Measurements from ENCODE around the gene FBLL1.
"Not testable (repeated sequence)": the region's sequence is repeated elsewhere in the genome, so short reads cannot be mapped to it uniquely, and the experiment has no call there.

FBLL1 gene

GRCh38 chr5:168530621-168531150 is 1.6 kb downstream of the FBLL1 start:
- Histone ChIP-seq H3K9me3 (ENCODE audit: control insufficient read depth, low read length) (no peaks in the 10 kb centered on the region), H3K27me3 (ENCODE audit: control insufficient read depth, insufficient read depth, low read length) (no peaks in the 10 kb centered on the region), H3K9ac (no peak overlapping the region), H3K4me2 (ENCODE audit: low read length) (no peak overlapping the region), H2AFZ (no peak overlapping the region), H3K4me1 (peaks cover 3% of the 10 kb centered on the region), H3K4me3 (ENCODE audit: low read depth, low read length) (no peak overlapping the region), H3K79me2 (no peaks in the 10 kb centered on the region), H3K36me3 (ENCODE audit: control insufficient read depth, insufficient read depth, low read length) (no peaks in the 10 kb centered on the region), H3K27ac (no peak overlapping the region)
- TF ChIP-seq CTCF (IDR thresholded peaks at IDR 0.05), result no peak

GRCh38 chr5:168531191-168531590 is 2.1 kb downstream of the FBLL1 start:
- no peaks in the 10 kb centered on the region for H3K36me3 ChIP-seq (ENCODE audit: control insufficient read depth, insufficient read depth, low read length)
- H3K4me3 ChIP-seq (ENCODE audit: low read depth, low read length), result no peak overlapping the region
- H3K4me2 ChIP-seq (ENCODE audit: low read length), result no peak overlapping the region
- no peak overlapping the region for H3K27ac ChIP-seq
- H3K9ac ChIP-seq, result no peak overlapping the region
- no peaks in the 10 kb centered on the region for H3K27me3 ChIP-seq (ENCODE audit: control insufficient read depth, insufficient read depth, low read length)
- no peak overlapping the region for H2AFZ ChIP-seq
- H3K79me2 ChIP-seq, result no peaks in the 10 kb centered on the region
- peaks cover 3% of the 10 kb centered on the region for H3K4me1 ChIP-seq
- no peak for TF ChIP-seq CTCF (IDR thresholded peaks at IDR 0.05)
- H3K9me3 ChIP-seq (ENCODE audit: control insufficient read depth, low read length), result no peaks in the 10 kb centered on the region

GRCh38 chr5:168531987-168532864 is 3.1 kb downstream of the FBLL1 start:
- Histone ChIP-seq H3K4me2 (ENCODE audit: low read length) (no peak overlapping the region), H3K27ac (no peak overlapping the region), H3K4me1 (peaks cover 3% of the 10 kb centered on the region), H3K36me3 (ENCODE audit: control insufficient read depth, insufficient read depth, low read length) (no peaks in the 10 kb centered on the region), H3K27me3 (ENCODE audit: control insufficient read depth, insufficient read depth, low read length) (no peaks in the 10 kb centered on the region), H2AFZ (no peak overlapping the region), H3K4me3 (ENCODE audit: low read depth, low read length) (no peak overlapping the region), H3K9me3 (ENCODE audit: control insufficient read depth, low read length) (no peaks in the 10 kb centered on the region), H3K79me2 (no peaks in the 10 kb centered on the region), H3K9ac (no peak overlapping the region)
- TF ChIP-seq CTCF (IDR thresholded peaks at IDR 0.05), result no peak

GRCh38 chr5:168534351-168534750 is 5.2 kb downstream of the FBLL1 start:
- H2AFZ ChIP-seq; H3K9me3 ChIP-seq (ENCODE audit: control insufficient read depth, low read length); H3K36me3 ChIP-seq (ENCODE audit: control insufficient read depth, insufficient read depth, low read length); H3K27me3 ChIP-seq (ENCODE audit: control insufficient read depth, insufficient read depth, low read length); H3K9ac ChIP-seq; H3K27ac ChIP-seq; H3K4me2 ChIP-seq (ENCODE audit: low read length); H3K4me3 ChIP-seq (ENCODE audit: low read depth, low read length); H3K4me1 ChIP-seq; H3K79me2 ChIP-seq: not testable (repeated sequence)

- no peaks in the 10 kb centered on the region for H3K36me3 ChIP-seq (ENCODE audit: control insufficient read depth, insufficient read depth, low read length)
- H3K9me3 ChIP-seq (ENCODE audit: control insufficient read depth, low read length), result no peaks in the 10 kb centered on the region
- no peak for TF ChIP-seq CTCF (IDR thresholded peaks at IDR 0.05)
These were observed 8.1 kb downstream of the FBLL1 start for GRCh38 chr5:168537176-168537575.

More at GRCh38 chr5:168537176-168537575, 8.1 kb downstream of the FBLL1 start:
- Histone ChIP-seq H3K4me2 (ENCODE audit: low read length) (no peak overlapping the region), H3K79me2 (no peaks in the 10 kb centered on the region), H2AFZ (no peak overlapping the region), H3K9ac (no peak overlapping the region), H3K4me3 (ENCODE audit: low read depth, low read length) (no peak overlapping the region), H3K4me1 (no peaks in the 10 kb centered on the region), H3K27me3 (ENCODE audit: control insufficient read depth, insufficient read depth, low read length) (no peaks in the 10 kb centered on the region), H3K27ac (no peak overlapping the region)

All from parathyroid adenoma (tissue), 2 donors.